ENCODE measurements around the gene ARMC7. TPM values are rescaled to one million over a fixed set of nuclear protein-coding genes. Genes with fewer than 3 reads are reported as not detected.

The ARMC7 gene
- total and polyA plus RNA-seq, 2 of the 13 experiments (the other 11 are each of a cell fraction or from before 2014, with no cell fraction given): 3.9 to 4.2 TPM

GRCh38 chr17:75090871-75091854 is 18.6 kb upstream of the ARMC7 start (continued):
- TF ChIP-seq BCL3 (CRISPR knock-in tag; IDR thresholded peaks at IDR 0.05): no peak
- no peak for TF ChIP-seq ASH2L (IDR thresholded peaks at IDR 0.05; ENCODE audit: insufficient read length, low read depth, low read length)
- TF ChIP-seq ZNF709 (CRISPR knock-in tag; IDR thresholded peaks at IDR 0.05): no peak
- no peak for TF ChIP-seq IKZF1 (IDR thresholded peaks at IDR 0.05)
- TF ChIP-seq TRIM22 (IDR thresholded peaks at IDR 0.05): no peak
- no peak for TF ChIP-seq DDIT3 (CRISPR knock-in tag; IDR thresholded peaks at IDR 0.05)
- TF ChIP-seq MLLT10 (CRISPR knock-in tag; IDR thresholded peaks at IDR 0.05): no peak
- TF ChIP-seq KAT7 (CRISPR knock-in tag; IDR thresholded peaks at IDR 0.05; ENCODE audit: borderline replicate concordance): no peak
- TF ChIP-seq GPBP1L1 (CRISPR knock-in tag; IDR thresholded peaks at IDR 0.05): no peak
- peak; percentile 86 for TF ChIP-seq CBFB (CRISPR knock-in tag; IDR thresholded peaks at IDR 0.05)
- peak; percentile 91 for TF ChIP-seq BCL6 (CRISPR knock-in tag; IDR thresholded peaks at IDR 0.05)
- TF ChIP-seq ZNF790 (CRISPR knock-in tag; IDR thresholded peaks at IDR 0.05; ENCODE audit: borderline replicate concordance): no peak
- TF ChIP-seq MBNL3 (CRISPR knock-in tag; conservative IDR thresholded peaks at IDR 0.05): no peak
- TF ChIP-seq ZNF770 (CRISPR knock-in tag; IDR thresholded peaks at IDR 0.05): peak; percentile 75
- no peak for TF ChIP-seq ZNF674 (CRISPR knock-in tag; IDR thresholded peaks at IDR 0.05; ENCODE audit: low read depth)
- no peak for TF ChIP-seq ZC3H4 (CRISPR knock-in tag; IDR thresholded peaks at IDR 0.05; ENCODE audit: borderline replicate concordance)
- peak; percentile 65; the same call in 1 of the 2 replicates for TF ChIP-seq DPF2 (CRISPR knock-in tag; IDR thresholded peaks at IDR 0.05; ENCODE audit: borderline replicate concordance, low read depth)
- TF ChIP-seq FOXA1 (IDR thresholded peaks at IDR 0.05): no peak
- peak; percentile 6; the same call in 1 of the 2 replicates for TF ChIP-seq FOXA1 (CRISPR knock-in tag; IDR thresholded peaks at IDR 0.05)
- TF ChIP-seq ZEB1 (IDR thresholded peaks at IDR 0.05; ENCODE audit: insufficient replicate concordance, low read depth): no peak
- no peak for TF ChIP-seq NR1H2 (CRISPR knock-in tag; IDR thresholded peaks at IDR 0.05; ENCODE audit: borderline replicate concordance, low read depth)
- no peak for TF ChIP-seq TOE1 (CRISPR knock-in tag; IDR thresholded peaks at IDR 0.05)
- peak; percentile 36; the same call in 1 of the 2 replicates for TF ChIP-seq PHF8 (CRISPR knock-in tag; IDR thresholded peaks at IDR 0.05)
- TF ChIP-seq KDM5B (CRISPR knock-in tag; IDR thresholded peaks at IDR 0.05; ENCODE audit: borderline replicate concordance): no peak; the same call in 1 of the 2 replicates
